RWPE2 (cell line): ENCODE data around the gene DDX25.

Experiments used
- ATAC-seq: fragments of 200-7000 bp; cut with Tn5 transposase; 3 replicates; pipeline ENCODE4 v1.9.1; 2021; ENCODE audit warnings: low read depth
- DNase-seq: peaks from one replicate; pipeline ENCODE4 v3.0.0-alpha.2; 2020; ENCODE audit warnings: low spot score
- H3K27ac ChIP-seq: fragments of 450-650 bp; 2 replicates; pipeline ENCODE4 v1.5.1; 2017; ENCODE audit warnings: mild to moderate bottlenecking; ENCODE audit not compliant: poor library complexity, severe bottlenecking
- H3K27me3 ChIP-seq: fragments of 250-450 bp; sonication (Bioruptor Pico); 2 replicates; pipeline ENCODE4 v1.5.1; 2021; ENCODE audit warnings: mild to moderate bottlenecking, moderate library complexity; ENCODE audit not compliant: insufficient read depth, poor library complexity, severe bottlenecking
- H3K36me3 ChIP-seq: fragments of 250-450 bp; sonication (Bioruptor Pico); 2 replicates; pipeline ENCODE4 v1.5.1; 2020; ENCODE audit warnings: low read depth, mild to moderate bottlenecking, moderate library complexity
- H3K4me1 ChIP-seq: fragments of 250-450 bp; sonication (Bioruptor Pico); 2 replicates; pipeline ENCODE4 v1.5.1; 2021; ENCODE audit warnings: mild to moderate bottlenecking, moderate library complexity; ENCODE audit not compliant: insufficient read depth, poor library complexity, severe bottlenecking
- H3K4me3 ChIP-seq: fragments of 250-450 bp; sonication (Bioruptor Pico); 2 replicates; pipeline ENCODE4 v1.5.1; 2021; ENCODE audit warnings: mild to moderate bottlenecking, moderate library complexity; ENCODE audit not compliant: severe bottlenecking
- H3K9me3 ChIP-seq: fragments of 250-450 bp; sonication (Bioruptor Pico); 2 replicates; pipeline ENCODE4 v1.5.1; 2021; ENCODE audit warnings: mild to moderate bottlenecking, moderate library complexity; ENCODE audit not compliant: severe bottlenecking
- CTCF ChIP-seq: fragments of 450-650 bp; IDR thresholded peaks from one replicate; pipeline ENCODE4 v1.5.1; 2017; ENCODE audit warnings: mild to moderate bottlenecking, moderate library complexity; ENCODE audit not compliant: poor library complexity, severe bottlenecking

Gene DDX25

GRCh38 chr11:125950696-125951651 is 46.7 kb downstream of the DDX25 start:
- no peaks in the 10 kb centered on the region for H3K27me3 ChIP-seq
- peaks cover 18% of the 10 kb centered on the region for H3K4me1 ChIP-seq
- H3K27ac ChIP-seq = no peak overlapping the region
- H3K9me3 ChIP-seq = no peaks in the 10 kb centered on the region
- no peaks in the 10 kb centered on the region for H3K36me3 ChIP-seq
- no peak for DNase-seq
- ATAC-seq = no peak
- no peak overlapping the region for H3K4me3 ChIP-seq
- no peak for TF ChIP-seq CTCF

DNA sequence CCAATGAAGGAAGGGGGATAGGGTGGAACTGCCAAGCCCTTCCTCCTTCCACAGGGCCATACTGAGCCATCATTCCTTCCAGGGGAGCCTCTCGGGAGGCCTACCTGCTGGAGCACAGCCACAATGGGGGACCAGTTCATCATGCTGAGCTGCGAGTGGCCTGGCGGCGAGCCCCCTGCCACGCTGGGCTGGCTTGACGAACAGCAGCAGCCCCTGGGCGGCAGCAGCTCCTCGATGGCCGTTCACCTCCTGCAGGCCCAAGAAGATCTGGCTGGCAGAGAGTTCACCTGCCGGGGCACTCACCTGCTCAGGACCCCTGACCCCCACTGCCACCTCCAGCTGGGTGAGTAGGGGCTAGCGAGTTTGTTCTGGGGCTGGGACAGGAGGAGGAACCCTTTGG is 47.4 kb downstream of the DDX25 start:
- Histone ChIP-seq H3K27me3 (no peaks in the 10 kb centered on the region), H3K9me3 (no peaks in the 10 kb centered on the region), H3K4me1 (peaks cover 18% of the 10 kb centered on the region), H3K4me3 (no peak overlapping the region), H3K36me3 (no peaks in the 10 kb centered on the region), H3K27ac (peak overlapping the region; percentile 73)
- no peak for ATAC-seq
- TF ChIP-seq CTCF = no peak
- DNase-seq = no peak

DNA sequence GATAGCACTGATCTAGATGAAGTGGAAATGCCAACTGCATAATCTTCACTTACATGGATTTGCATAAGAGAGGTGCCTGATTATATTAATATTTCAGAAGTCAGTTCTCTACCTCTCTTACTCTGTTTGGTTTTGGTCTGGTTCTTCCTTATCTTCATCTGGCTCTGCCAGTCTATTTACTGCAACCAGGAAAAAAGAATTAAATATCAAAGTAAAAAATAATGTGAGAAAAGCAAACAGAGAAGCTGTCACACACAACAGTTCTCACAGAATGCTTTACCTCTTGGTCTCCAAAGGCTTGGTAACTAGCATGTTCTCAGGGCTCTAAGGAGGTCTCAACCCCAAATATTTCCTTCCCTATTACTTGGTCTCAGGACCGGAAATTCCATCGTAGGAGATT is 48.3 kb downstream of the DDX25 start:
- no peaks in the 10 kb centered on the region for H3K9me3 ChIP-seq
- H3K27ac ChIP-seq = peak overlapping the region; percentile 73
- H3K27me3 ChIP-seq = no peaks in the 10 kb centered on the region
- TF ChIP-seq CTCF = no peak
- ATAC-seq (peak; percentile 71), DNase-seq (no peak)
- H3K4me3 ChIP-seq = no peak overlapping the region
- H3K4me1 ChIP-seq = peaks cover 18% of the 10 kb centered on the region
- no peaks in the 10 kb centered on the region for H3K36me3 ChIP-seq

GRCh38 chr11:125952973-125953372 is 48.7 kb downstream of the DDX25 start:
- Histone ChIP-seq H3K27ac (peak overlapping the region; percentile 73), H3K36me3 (no peaks in the 10 kb centered on the region), H3K27me3 (no peaks in the 10 kb centered on the region), H3K4me3 (no peak overlapping the region), H3K4me1 (peaks cover 18% of the 10 kb centered on the region), H3K9me3 (no peaks in the 10 kb centered on the region)
- ATAC-seq = no peak; the same call in 1 of the 3 replicates
- no peak for DNase-seq
- no peak for TF ChIP-seq CTCF
